Measurements from ENCODE around the gene SULF2. TPM values are rescaled to one million over a fixed set of nuclear protein-coding genes. Genes with fewer than 3 reads are reported as not detected.

Gene SULF2
- total and polyA plus RNA-seq, 4 donors, result 8.1 to 25.4 (median 12.0) TPM

DNA sequence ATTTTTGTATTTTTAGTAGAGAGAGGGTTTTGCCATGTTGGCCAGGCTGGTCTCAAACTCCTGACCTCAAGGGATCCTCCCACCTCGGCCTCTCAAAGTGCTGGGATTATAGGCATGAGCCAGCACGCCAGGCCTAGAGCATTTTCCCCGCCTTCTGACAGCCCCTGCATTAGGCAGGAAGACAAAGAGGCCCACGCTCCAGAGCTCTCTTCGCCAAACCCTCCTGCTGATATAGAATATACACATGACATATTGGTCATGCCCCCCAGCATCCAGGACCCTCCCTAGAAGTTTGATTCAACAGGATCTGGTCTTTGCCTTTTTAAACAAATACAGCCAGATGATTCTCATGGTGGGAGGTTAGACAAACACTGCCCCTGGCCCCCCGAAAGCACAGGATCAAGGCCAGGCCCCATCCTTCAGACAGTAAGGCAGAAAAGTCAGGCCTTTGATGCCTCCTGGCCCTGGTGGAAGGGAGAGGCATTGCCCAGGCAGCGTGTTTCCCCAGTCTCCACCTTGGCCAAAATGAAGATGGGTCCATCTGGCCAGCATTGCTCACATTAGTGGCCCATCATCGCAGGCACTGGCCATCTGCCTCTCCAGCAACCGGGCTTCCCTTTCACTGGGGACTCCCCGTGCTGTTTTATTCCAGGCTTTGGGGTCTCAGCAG, 4.4 kb downstream of the SULF2 start:
- Histone ChIP-seq H3K27me3 (ENCODE audit: control insufficient read depth in 4 of 4, insufficient read depth in 4 of 4, low read length in 3 of 4) (no peaks in the 10 kb centered on the region), H3K4me1 (ENCODE audit: control insufficient read depth in 4 of 4, insufficient read depth in 4 of 4, low read length in 3 of 4) (peaks cover 0 to 38% (median 26%) of the 10 kb centered on the region in 4 donors), H3K36me3 (ENCODE audit: control insufficient read depth in 4 of 4, insufficient read depth in 3 of 4, low read depth in 1 of 4, low read length in 3 of 4) (no peaks in the 10 kb centered on the region), H3K9ac (ENCODE audit: low read depth in 1 of 2, low read length in 2 of 2) (no peak overlapping the region), H3K9me3 (ENCODE audit: control insufficient read depth in 4 of 4, low read length in 3 of 4) (no peaks in the 10 kb centered on the region), H3K4me3 (ENCODE audit: low read depth in 1 of 3, low read length in 3 of 3) (no peak overlapping the region), H3K27ac (ENCODE audit: low read depth in 1 of 2, low read length in 2 of 2) (no peak overlapping the region)
- 95% methylated on average over 10 of the region's 10 CpGs for WGBS
- TF ChIP-seq, protein P1, sequence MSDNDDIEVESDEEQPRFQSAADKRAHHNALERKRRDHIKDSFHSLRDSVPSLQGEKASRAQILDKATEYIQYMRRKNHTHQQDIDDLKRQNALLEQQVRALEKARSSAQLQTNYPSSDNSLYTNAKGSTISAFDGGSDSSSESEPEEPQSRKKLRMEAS (IDR thresholded peaks at IDR 0.05), result no peak
- TF ChIP-seq, protein P2, sequence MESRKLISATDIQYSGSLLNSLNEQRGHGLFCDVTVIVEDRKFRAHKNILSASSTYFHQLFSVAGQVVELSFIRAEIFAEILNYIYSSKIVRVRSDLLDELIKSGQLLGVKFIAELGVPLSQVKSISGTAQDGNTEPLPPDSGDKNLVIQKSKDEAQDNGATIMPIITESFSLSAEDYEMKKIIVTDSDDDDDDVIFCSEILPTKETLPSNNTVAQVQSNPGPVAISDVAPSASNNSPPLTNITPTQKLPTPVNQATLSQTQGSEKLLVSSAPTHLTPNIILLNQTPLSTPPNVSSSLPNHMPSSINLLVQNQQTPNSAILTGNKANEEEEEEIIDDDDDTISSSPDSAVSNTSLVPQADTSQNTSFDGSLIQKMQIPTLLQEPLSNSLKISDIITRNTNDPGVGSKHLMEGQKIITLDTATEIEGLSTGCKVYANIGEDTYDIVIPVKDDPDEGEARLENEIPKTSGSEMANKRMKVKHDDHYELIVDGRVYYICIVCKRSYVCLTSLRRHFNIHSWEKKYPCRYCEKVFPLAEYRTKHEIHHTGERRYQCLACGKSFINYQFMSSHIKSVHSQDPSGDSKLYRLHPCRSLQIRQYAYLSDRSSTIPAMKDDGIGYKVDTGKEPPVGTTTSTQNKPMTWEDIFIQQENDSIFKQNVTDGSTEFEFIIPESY (IDR thresholded peaks at IDR 0.05), result no peak
- TF ChIP-seq HNF4G (IDR thresholded peaks at IDR 0.05), result no peak
- no peak for TF ChIP-seq TAF1 (conservative IDR thresholded peaks at IDR 0.05)
- no peak for TF ChIP-seq GABPA (IDR thresholded peaks at IDR 0.05 in 1 of 2, conservative IDR thresholded peaks at IDR 0.05 in 1 of 2)
- TF ChIP-seq RXRA (IDR thresholded peaks at IDR 0.05), result no peak
- TF ChIP-seq FOXA1 (IDR thresholded peaks at IDR 0.05), result no peak
- TF ChIP-seq SP1 (IDR thresholded peaks at IDR 0.05), result no peak
- TF ChIP-seq YY1 (IDR thresholded peaks at IDR 0.05), result no peak
- TF ChIP-seq, protein P3, sequence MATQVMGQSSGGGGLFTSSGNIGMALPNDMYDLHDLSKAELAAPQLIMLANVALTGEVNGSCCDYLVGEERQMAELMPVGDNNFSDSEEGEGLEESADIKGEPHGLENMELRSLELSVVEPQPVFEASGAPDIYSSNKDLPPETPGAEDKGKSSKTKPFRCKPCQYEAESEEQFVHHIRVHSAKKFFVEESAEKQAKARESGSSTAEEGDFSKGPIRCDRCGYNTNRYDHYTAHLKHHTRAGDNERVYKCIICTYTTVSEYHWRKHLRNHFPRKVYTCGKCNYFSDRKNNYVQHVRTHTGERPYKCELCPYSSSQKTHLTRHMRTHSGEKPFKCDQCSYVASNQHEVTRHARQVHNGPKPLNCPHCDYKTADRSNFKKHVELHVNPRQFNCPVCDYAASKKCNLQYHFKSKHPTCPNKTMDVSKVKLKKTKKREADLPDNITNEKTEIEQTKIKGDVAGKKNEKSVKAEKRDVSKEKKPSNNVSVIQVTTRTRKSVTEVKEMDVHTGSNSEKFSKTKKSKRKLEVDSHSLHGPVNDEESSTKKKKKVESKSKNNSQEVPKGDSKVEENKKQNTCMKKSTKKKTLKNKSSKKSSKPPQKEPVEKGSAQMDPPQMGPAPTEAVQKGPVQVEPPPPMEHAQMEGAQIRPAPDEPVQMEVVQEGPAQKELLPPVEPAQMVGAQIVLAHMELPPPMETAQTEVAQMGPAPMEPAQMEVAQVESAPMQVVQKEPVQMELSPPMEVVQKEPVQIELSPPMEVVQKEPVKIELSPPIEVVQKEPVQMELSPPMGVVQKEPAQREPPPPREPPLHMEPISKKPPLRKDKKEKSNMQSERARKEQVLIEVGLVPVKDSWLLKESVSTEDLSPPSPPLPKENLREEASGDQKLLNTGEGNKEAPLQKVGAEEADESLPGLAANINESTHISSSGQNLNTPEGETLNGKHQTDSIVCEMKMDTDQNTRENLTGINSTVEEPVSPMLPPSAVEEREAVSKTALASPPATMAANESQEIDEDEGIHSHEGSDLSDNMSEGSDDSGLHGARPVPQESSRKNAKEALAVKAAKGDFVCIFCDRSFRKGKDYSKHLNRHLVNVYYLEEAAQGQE (IDR thresholded peaks at IDR 0.05), result no peak
- no peak for DNase-seq (ENCODE audit: low spot score)

DNA sequence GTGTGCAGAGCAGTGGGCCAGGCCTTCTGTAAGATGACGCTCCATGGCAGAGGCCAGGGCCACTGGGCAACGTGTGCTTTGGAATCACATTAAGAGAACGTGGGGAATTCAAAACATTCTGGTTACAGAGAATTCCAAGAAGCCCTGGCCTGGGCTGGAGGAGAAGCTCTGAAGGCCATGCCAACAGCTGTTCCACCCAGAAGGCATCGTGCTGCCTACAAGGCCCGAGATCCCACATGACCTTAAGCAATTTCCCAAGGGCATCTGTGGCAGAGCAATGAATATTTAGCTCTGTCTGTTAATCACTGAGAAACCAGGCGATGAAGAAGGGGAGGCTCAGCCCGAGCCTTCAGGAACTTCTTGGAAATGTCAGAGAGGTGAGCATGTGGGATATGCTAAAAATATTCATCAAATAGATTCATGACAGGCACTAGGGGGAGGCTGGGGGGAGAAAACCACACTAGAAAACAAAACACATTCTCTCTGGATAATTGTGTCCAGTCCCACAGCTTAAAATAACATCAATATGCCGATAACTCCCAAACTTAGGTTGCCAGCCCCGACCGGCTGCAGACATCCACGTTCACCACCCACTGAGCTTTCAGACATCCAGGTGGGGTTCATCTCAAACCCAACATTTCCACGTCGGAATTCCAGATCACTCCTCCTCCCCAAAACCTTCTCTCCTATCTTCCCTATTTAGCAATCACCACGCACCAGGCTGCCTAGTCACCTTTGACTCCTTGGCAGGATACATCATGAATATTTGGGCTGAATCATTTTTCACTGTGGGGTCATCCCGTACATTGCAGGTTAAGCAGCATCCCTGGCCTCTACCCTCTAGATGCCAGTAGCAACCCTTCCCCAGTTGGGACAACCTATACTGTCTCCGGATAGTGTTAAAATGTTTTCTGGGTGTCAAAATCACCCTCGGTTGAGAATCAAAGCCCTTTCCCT, 6.6 kb downstream of the SULF2 start:
- H3K27ac ChIP-seq (ENCODE audit: low read depth in 1 of 2, low read length in 2 of 2), result no peak overlapping the region
- 76% methylated on average over 17 of the region's 17 CpGs for WGBS

More for the DNA sequence above, 6.6 kb downstream of the SULF2 start:
- Histone ChIP-seq H3K36me3 (ENCODE audit: control insufficient read depth in 4 of 4, insufficient read depth in 3 of 4, low read depth in 1 of 4, low read length in 3 of 4) (no peaks in the 10 kb centered on the region), H3K4me1 (ENCODE audit: control insufficient read depth in 4 of 4, insufficient read depth in 4 of 4, low read length in 3 of 4) (peaks cover 0 to 23% (median 15%) of the 10 kb centered on the region in 4 donors), H3K27me3 (ENCODE audit: control insufficient read depth in 4 of 4, insufficient read depth in 4 of 4, low read length in 3 of 4) (no peaks in the 10 kb centered on the region), H3K4me3 (ENCODE audit: low read depth in 1 of 3, low read length in 3 of 3) (no peak overlapping the region), H3K9ac (ENCODE audit: low read depth in 1 of 2, low read length in 2 of 2) (no peak overlapping the region), H3K9me3 (ENCODE audit: control insufficient read depth in 4 of 4, low read length in 3 of 4) (peaks cover 0 to 3% (median 2%) of the 10 kb centered on the region in 4 donors)
- TF ChIP-seq EGR1 (IDR thresholded peaks at IDR 0.05; ENCODE audit: low read depth in 2 of 2), result no peak
- peak; percentile 26 for TF ChIP-seq NR2F2 (IDR thresholded peaks at IDR 0.05)
- peak in 1 of 2 donors; percentile 42 for TF ChIP-seq HNF4A (conservative IDR thresholded peaks at IDR 0.05)
- peak in 1 of 2 donors; percentile 35 for TF ChIP-seq RXRA (IDR thresholded peaks at IDR 0.05)
- no peak for DNase-seq (ENCODE audit: low spot score)
